NCI-H526 treated with DMSO at 0.1 percent for 48 hours (cell line): ENCODE measurements around the gene ZFP2.

ENCODE experiments used
- DNase-seq: peaks from one replicate; lab custom pipeline; 2025; lab: John Stamatoyannopoulos, UW

Gene ZFP2

DNA sequence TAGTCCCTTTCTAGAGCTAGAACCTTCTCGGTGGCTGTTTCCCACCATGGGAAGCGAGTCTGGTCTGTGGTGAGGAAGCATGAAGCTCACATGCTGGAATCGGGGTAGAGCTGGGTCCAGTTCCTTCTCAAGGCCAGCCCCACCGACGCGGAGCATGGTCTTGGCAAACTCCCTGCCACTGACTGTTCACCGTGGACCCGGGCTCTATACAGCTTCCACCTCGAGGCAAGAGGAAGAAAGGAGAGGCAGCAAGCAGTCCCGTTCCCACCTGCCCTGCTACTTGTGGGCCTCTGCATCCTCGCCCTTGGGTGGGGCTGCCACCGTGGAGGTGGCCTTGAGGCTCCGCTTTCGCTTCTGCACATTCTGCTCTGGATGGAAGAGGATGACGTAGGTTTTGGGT, 85.7 kb downstream of the ZFP2 start:
- DNase-seq, result no peak
